Stomach (tissue), 4 donors: ENCODE data around the gene HLA-A.

Experiments
- POLR2AphosphoS5 ChIP-seq, 3 donors: sonication (generic); formaldehyde crosslinking; IDR thresholded peaks; one replicate each; pipeline ENCODE4 v1.6.1; 2016; ENCODE audit warnings: antibody characterized with exemption in 3 of 3
- TF ChIP-seq, protein P1 (sequence below), 7 experiments: fragments of 450-650 bp in 4 of 7; fragments of 200-600 bp in 3 of 7; sonication (generic) in 3 of 7; IDR thresholded peaks; one replicate each; pipeline ENCODE4 v1.5.1; 2016 to 2019; ENCODE audit warnings: antibody characterized with exemption in 7 of 7, control low read depth in 2 of 7, mild to moderate bottlenecking in 1 of 7

DNA sequence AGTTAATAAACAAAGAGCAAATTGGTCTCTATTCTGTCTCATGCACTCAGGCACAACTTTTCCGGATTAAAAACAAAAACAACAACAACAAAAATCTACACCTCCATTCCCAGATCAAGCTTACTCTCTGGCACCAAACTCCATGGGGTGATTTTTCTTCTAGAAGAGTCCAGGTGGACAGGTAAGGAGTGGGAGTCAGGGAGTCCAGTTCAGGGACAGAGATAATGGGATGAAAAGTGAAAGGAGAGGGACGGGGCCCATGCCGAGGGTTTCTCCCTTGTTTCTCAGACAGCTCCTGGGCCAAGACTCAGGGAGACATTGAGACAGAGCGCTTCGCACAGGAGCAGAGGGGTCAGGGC, 437 bp upstream of the HLA-A start:
- TF ChIP-seq, protein P1, sequence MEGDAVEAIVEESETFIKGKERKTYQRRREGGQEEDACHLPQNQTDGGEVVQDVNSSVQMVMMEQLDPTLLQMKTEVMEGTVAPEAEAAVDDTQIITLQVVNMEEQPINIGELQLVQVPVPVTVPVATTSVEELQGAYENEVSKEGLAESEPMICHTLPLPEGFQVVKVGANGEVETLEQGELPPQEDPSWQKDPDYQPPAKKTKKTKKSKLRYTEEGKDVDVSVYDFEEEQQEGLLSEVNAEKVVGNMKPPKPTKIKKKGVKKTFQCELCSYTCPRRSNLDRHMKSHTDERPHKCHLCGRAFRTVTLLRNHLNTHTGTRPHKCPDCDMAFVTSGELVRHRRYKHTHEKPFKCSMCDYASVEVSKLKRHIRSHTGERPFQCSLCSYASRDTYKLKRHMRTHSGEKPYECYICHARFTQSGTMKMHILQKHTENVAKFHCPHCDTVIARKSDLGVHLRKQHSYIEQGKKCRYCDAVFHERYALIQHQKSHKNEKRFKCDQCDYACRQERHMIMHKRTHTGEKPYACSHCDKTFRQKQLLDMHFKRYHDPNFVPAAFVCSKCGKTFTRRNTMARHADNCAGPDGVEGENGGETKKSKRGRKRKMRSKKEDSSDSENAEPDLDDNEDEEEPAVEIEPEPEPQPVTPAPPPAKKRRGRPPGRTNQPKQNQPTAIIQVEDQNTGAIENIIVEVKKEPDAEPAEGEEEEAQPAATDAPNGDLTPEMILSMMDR (IDR thresholded peaks at IDR 0.05): no peak
- TF ChIP-seq POLR2AphosphoS5 (IDR thresholded peaks at IDR 0.05): no peak
